Glutamatergic neuron (in vitro differentiated cells): ENCODE data around the gene MAG. TPM values are rescaled to one million over a fixed set of nuclear protein-coding genes. Genes with fewer than 3 reads are reported as not detected.
A peak's percentile ranks its signal among the peaks of the same experiment; 100 is the strongest.

Experiments
- DNase-seq: peaks from one replicate; pipeline ENCODE4 v3.0.0; 2022
- H3K27ac Mint-ChIP-seq: one replicate; pipeline ENCODE4 v1.8.0; 2020; ENCODE audit warnings: mild to moderate bottlenecking, mixed read lengths, inconsistent platforms; ENCODE audit not compliant: unreplicated experiment
- H3K27me3 Mint-ChIP-seq: one replicate; pipeline ENCODE4 v1.8.0; 2020; ENCODE audit warnings: mild to moderate bottlenecking, moderate library complexity, mixed read lengths, inconsistent platforms; ENCODE audit not compliant: unreplicated experiment
- H3K36me3 Mint-ChIP-seq: one replicate; pipeline ENCODE4 v1.8.0; 2020; ENCODE audit warnings: mild to moderate bottlenecking, mixed read lengths, inconsistent platforms; ENCODE audit not compliant: unreplicated experiment
- H3K4me1 Mint-ChIP-seq: one replicate; pipeline ENCODE4 v1.8.0; 2020; ENCODE audit warnings: mild to moderate bottlenecking, low read depth, mixed read lengths, inconsistent platforms; ENCODE audit not compliant: unreplicated experiment
- H3K4me3 Mint-ChIP-seq: one replicate; pipeline ENCODE4 v1.8.0; 2020; ENCODE audit warnings: mild to moderate bottlenecking, mixed read lengths, inconsistent platforms; ENCODE audit not compliant: unreplicated experiment
- H3K9me3 Mint-ChIP-seq: one replicate; pipeline ENCODE4 v1.8.0; 2020; ENCODE audit warnings: mild to moderate bottlenecking, moderate library complexity, mixed read lengths, inconsistent platforms; ENCODE audit not compliant: unreplicated experiment
- total RNA-seq: library from RNA; stranded (reverse); fragmentation: NEBNext Ultra II Directional; extraction: Animal tissue kit (Norgen Biotek cat#: 25700); gene quantifications from one replicate; pipeline ENCODE4 v1.2.1, GENCODE V29; 2021; ENCODE audit not compliant: unreplicated experiment
- TF ChIP-seq, protein P1 (sequence below): fragments of 200-600 bp; sonication (generic); IDR thresholded peaks from one replicate; pipeline ENCODE4 v1.5.0; 2021; ENCODE audit not compliant: partially characterized antibody, unreplicated experiment

The MAG gene
- total RNA-seq, 1 donor from 2014 or later: not detected

DNA sequence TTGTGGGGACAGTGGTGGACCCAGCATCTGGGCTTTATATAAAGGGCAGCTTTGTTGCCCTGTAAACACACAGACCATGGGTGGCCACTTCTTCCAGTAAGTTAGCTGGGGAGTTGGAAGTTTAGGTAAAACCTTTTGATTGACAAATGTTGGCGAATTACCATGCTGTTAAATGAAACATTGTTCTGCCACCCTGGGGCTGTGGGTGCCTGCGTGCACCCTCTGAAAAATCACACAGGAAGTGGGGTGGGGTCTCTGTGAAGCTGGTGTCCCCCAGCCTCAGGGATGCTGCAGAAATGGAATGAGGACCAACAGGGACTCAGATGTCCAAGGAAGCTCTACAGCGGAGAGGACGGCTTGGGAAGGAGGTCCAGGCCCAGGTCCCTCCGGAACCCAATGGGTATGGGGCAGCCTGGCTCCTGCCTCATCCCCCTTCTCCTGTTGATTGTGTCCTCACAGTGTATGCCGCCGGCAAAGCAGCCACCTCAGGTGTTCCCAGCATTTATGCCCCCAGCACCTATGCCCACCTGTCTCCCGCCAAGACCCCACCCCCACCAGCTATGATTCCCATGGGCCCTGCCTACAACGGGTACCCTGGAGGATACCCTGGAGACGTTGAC lies 26.0 kb upstream of the MAG start:
- Mint-ChIP-seq H3K27me3 (peaks cover 12% of the 10 kb centered on the region), H3K4me1 (peaks cover 20% of the 10 kb centered on the region), H3K27ac (peak overlapping the region; percentile 34), H3K4me3 (peak overlapping the region; percentile 78), H3K9me3 (peaks cover 16% of the 10 kb centered on the region), H3K36me3 (peaks cover 4% of the 10 kb centered on the region)
- TF ChIP-seq, protein P1, sequence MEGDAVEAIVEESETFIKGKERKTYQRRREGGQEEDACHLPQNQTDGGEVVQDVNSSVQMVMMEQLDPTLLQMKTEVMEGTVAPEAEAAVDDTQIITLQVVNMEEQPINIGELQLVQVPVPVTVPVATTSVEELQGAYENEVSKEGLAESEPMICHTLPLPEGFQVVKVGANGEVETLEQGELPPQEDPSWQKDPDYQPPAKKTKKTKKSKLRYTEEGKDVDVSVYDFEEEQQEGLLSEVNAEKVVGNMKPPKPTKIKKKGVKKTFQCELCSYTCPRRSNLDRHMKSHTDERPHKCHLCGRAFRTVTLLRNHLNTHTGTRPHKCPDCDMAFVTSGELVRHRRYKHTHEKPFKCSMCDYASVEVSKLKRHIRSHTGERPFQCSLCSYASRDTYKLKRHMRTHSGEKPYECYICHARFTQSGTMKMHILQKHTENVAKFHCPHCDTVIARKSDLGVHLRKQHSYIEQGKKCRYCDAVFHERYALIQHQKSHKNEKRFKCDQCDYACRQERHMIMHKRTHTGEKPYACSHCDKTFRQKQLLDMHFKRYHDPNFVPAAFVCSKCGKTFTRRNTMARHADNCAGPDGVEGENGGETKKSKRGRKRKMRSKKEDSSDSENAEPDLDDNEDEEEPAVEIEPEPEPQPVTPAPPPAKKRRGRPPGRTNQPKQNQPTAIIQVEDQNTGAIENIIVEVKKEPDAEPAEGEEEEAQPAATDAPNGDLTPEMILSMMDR: no peak
- no peak for DNase-seq

DNA sequence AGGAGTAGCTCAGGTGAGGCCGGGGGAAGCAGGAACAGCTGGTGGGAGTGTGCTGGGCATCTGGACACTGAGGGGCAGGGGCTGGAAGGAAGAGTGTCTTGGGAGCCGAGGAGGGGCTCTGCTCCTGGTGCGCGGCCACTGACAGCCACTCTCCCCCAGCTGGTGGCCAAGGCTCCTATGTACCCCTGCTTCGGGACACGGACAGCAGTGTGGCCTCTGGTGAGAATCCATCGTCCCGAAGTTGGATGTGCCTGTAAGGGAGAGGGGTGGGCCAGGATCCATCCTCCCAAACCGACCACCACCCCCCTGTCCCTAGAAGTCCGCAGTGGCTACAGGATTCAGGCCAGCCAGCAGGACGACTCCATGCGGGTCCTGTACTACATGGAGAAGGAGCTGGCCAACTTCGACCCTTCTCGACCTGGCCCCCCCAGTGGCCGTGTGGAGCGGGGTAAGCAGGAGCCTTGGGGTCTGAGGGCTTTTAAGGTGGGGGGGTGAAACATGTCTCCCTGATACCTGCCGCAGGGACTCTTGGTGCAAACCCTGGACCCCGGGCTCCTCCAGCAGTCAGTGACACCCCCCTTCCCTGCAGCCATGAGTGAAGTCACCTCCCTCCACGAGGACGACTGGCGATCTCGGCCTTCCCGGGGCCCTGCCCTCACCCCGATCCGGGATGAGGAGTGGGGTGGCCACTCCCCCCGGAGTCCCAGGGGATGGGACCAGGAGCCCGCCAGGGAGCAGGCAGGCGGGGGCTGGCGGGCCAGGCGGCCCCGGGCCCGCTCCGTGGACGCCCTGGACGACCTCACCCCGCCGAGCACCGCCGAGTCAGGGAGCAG lies 25.2 kb upstream of the MAG start:
- Mint-ChIP-seq H3K36me3 (peaks cover 6% of the 10 kb centered on the region), H3K9me3 (peaks cover 16% of the 10 kb centered on the region), H3K4me3 (peak overlapping the region; percentile 78), H3K4me1 (peaks cover 20% of the 10 kb centered on the region), H3K27ac (no peak overlapping the region), H3K27me3 (peaks cover 13% of the 10 kb centered on the region)
- TF ChIP-seq, protein P1: no peak
- DNase-seq: peak; percentile 47

- no peak for DNase-seq
- Mint-ChIP-seq H3K4me3 (peak overlapping the region; percentile 91), H3K36me3 (peaks cover 6% of the 10 kb centered on the region), H3K9me3 (peaks cover 16% of the 10 kb centered on the region), H3K27ac (peak overlapping the region; percentile 91), H3K4me1 (peaks cover 24% of the 10 kb centered on the region), H3K27me3 (peaks cover 16% of the 10 kb centered on the region)
- TF ChIP-seq, protein P1: no peak
These were observed 24.6 kb upstream of the MAG start for GRCh38 chr19:35267353-35267817.

GRCh38 chr19:35267818-35268535 lies 24.0 kb upstream of the MAG start:
- Mint-ChIP-seq H3K36me3 (peaks cover 7% of the 10 kb centered on the region), H3K27ac (peak overlapping the region; percentile 91), H3K27me3 (peaks cover 15% of the 10 kb centered on the region), H3K4me1 (peaks cover 24% of the 10 kb centered on the region), H3K4me3 (peak overlapping the region; percentile 91), H3K9me3 (peaks cover 16% of the 10 kb centered on the region)
- DNase-seq: peak; percentile 77
- TF ChIP-seq, protein P1: no peak
